BLaER1 treated with 17β-estradiol and CSF1 and Interleukin-3, amounts not matched to agents 10 nM and 100 nM (cell line): ENCODE data around the gene CCR3.

Source experiments
- H3K27ac ChIP-seq, 11 experiments: shearing (Covaris generic); formaldehyde crosslinking; 2 replicates each; pipeline ENCODE4 v1.8.1; 2022
- H3K27me3 ChIP-seq, 11 experiments: shearing (Covaris generic); formaldehyde crosslinking; 2 replicates each; pipeline ENCODE4 v1.8.1; 2022
- H3K36me3 ChIP-seq, 11 experiments: shearing (Covaris generic); formaldehyde crosslinking; 2 replicates each; pipeline ENCODE4 v1.8.1; 2022
- H3K4me1 ChIP-seq, 10 experiments: shearing (Covaris generic); formaldehyde crosslinking; 2 replicates each; pipeline ENCODE4 v1.8.1; 2022
- H3K4me2 ChIP-seq, 11 experiments: shearing (Covaris generic); formaldehyde crosslinking; 2 replicates each; pipeline ENCODE4 v1.8.1; 2022
- H3K4me3 ChIP-seq, 10 experiments: shearing (Covaris generic); formaldehyde crosslinking; 2 replicates each; pipeline ENCODE4 v1.8.1; 2022
- H3K9ac ChIP-seq, 11 experiments: shearing (Covaris generic); formaldehyde crosslinking; 2 replicates each; pipeline ENCODE4 v1.8.1; 2022
- H3K9me3 ChIP-seq, 11 experiments: shearing (Covaris generic); formaldehyde crosslinking; replicated peaks in 1 of 11; 2 replicates each; pipeline ENCODE4 v1.8.1; 2022
- H4K20me1 ChIP-seq, 11 experiments: shearing (Covaris generic); formaldehyde crosslinking; 2 replicates each; pipeline ENCODE4 v1.8.1; 2022
- Cebpa-rat ChIP-seq, 11 experiments: shearing (Covaris generic); IDR thresholded peaks; 2 replicates each; pipeline ENCODE4 v1.8.1; 2022

The CCR3 gene

GRCh38 chr3:46222435-46223161 lies 19.7 kb upstream of the CCR3 start:
- Histone ChIP-seq H3K4me2 (peak overlapping the region; percentile 57 to 94 (median 77)), H3K4me3 (0 out of 20 replicates have a peak overlapping the region, but pooled peaks of 1 of the 10 experiments have one; percentile 2), H3K36me3 (no peaks in the 10 kb centered on the region), H3K4me1 (peaks cover 27 to 71% (median 53%) of the 10 kb centered on the region in 10 experiments), H3K27ac (peak overlapping the region; percentile 5 to 92 (median 80); a peak in 19 of 22 replicates), H3K27me3 (no peaks in the 10 kb centered on the region), H4K20me1 (no peaks in the 10 kb centered on the region), H3K9me3 (peaks cover 13 to 44% (median 26%) of the 10 kb centered on the region in 11 experiments; a peak in 19 of 22 replicates), H3K9ac (peak overlapping the region in 9 of 11 experiments; percentile 14 to 78 (median 65); a peak in 15 of 22 replicates)
- TF ChIP-seq Cebpa-rat (IDR thresholded peaks at IDR 0.05), result peak in 2 of 11 experiments; percentile 24 to 77; a peak in 4 of 22 replicates

DNA sequence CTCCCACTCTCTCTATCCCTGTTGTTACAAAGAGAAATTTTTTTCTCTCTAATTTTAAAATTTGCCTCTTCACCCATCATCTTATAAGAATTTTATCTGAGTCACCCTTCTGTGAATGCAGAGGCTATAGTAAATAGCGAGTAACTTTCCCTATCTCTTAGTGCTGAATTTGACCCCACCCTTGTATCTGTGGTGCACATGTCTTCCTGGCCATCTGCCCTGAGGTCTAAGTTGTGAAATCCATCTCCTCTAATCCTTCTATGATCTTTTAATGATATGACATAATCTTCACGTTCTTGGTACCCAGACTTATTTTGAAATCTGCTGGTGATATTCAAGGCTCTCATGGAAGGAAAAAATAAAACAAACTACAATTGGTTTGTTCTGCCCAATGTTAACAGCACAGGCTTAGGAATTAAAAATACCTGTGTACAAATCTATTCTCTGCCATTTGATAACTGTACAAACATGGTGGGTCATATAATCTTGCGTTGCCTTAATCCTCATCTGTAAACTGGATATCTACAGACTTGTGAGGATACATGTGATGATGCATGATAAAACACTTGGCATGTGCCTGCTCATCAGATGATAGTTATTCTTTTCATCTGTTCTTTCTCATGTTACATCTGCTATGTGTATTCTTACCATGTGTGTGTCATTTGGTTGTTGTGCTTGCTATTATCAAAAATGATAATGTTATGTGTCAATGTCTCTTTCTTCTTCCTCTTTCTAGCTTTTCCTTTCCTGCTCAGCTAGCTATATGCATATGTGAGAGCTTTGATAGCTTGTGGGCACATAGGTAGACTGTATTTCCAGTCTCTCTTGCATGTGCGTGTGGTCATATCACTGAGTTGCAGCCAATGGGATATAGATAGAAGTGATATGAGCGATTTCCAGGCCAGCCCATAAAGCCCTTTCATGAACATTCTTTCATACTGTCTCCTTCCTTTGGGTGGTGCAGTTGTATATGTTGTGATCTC lies 13.7 kb upstream of the CCR3 start:
- H3K4me1 ChIP-seq, result peaks cover 13 to 85% (median 53%) of the 10 kb centered on the region in 10 experiments; a peak in 19 of 20 replicates
- H3K9ac ChIP-seq, result peak overlapping the region in 9 of 11 experiments; percentile 20 to 76 (median 66); a peak in 15 of 22 replicates
- peaks cover 0 to 20% (median 13%) of the 10 kb centered on the region in 11 experiments; a peak in 17 of 22 replicates for H3K9me3 ChIP-seq
- H3K36me3 ChIP-seq, result no peaks in the 10 kb centered on the region
- peak overlapping the region; percentile 13 to 83 (median 67); a peak in 20 of 22 replicates for H3K4me2 ChIP-seq
- peak in 6 of 11 experiments; percentile 40 to 87 (median 54); a peak in 7 of 22 replicates for TF ChIP-seq Cebpa-rat (IDR thresholded peaks at IDR 0.05)
- no peaks in the 10 kb centered on the region for H4K20me1 ChIP-seq
- H3K27me3 ChIP-seq, result no peaks in the 10 kb centered on the region
- H3K27ac ChIP-seq, result peak overlapping the region in 10 of 11 experiments; percentile 49 to 86 (median 82); a peak in 21 of 22 replicates
- peak overlapping the region in 1 of 10 experiments; percentile 17; a peak in 1 of 20 replicates for H3K4me3 ChIP-seq

- TF ChIP-seq Cebpa-rat (IDR thresholded peaks at IDR 0.05), result no peak
- Histone ChIP-seq H3K4me2 (0 out of 22 replicates have a peak overlapping the region, but pooled peaks of 1 of the 11 experiments have one; percentile 72), H3K27me3 (no peaks in the 10 kb centered on the region), H3K4me1 (peaks cover 17 to 69% (median 49%) of the 10 kb centered on the region in 10 experiments), H3K36me3 (no peaks in the 10 kb centered on the region), H3K4me3 (no peak overlapping the region), H3K9me3 (peaks cover 0 to 7% (median 7%) of the 10 kb centered on the region in 11 experiments; a peak in 17 of 22 replicates), H4K20me1 (no peaks in the 10 kb centered on the region), H3K27ac (peak overlapping the region in 3 of 11 experiments; percentile 9 to 86 (median 86); a peak in 3 of 22 replicates), H3K9ac (no peak overlapping the region)
Measured at GRCh38 chr3:46231323-46231722, 10.9 kb upstream of the CCR3 start.

DNA sequence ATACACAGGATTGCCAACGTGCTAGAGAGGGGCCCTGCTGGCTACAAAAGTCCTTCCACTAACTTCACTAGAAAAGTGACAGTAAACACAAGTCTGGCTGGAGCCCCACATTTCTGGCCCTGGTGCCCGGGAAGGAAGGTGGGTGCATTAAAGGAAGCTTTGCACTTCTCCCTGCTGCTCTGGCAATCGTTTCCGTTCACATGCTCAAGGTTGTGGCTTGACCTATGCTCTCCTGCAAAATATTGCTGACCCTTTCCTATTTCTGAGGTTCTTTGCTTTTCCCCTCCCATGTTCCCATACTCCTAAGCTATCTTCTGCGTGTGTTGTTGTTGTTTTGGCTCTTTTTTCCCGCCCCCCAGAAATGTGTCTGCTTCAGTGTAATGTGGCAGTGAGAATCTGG lies 9.1 kb upstream of the CCR3 start:
- Histone ChIP-seq H3K27me3 (no peaks in the 10 kb centered on the region), H3K4me3 (no peak overlapping the region), H3K9ac (no peak overlapping the region), H3K4me1 (peaks cover 11 to 56% (median 35%) of the 10 kb centered on the region in 10 experiments), H4K20me1 (no peaks in the 10 kb centered on the region), H3K36me3 (no peaks in the 10 kb centered on the region), H3K27ac (no peak overlapping the region), H3K4me2 (peak overlapping the region in 1 of 11 experiments; percentile 13; a peak in 1 of 22 replicates), H3K9me3 (no peaks in the 10 kb centered on the region; a peak in 1 of 22 replicates)
- TF ChIP-seq Cebpa-rat (IDR thresholded peaks at IDR 0.05), result no peak

GRCh38 chr3:46235425-46235824 lies 6.8 kb upstream of the CCR3 start:
- peak overlapping the region in 3 of 11 experiments; percentile 69 to 72 (median 69); a peak in 7 of 22 replicates for H3K4me2 ChIP-seq
- H3K4me1 ChIP-seq, result peaks cover 7 to 43% (median 16%) of the 10 kb centered on the region in 10 experiments; a peak in 19 of 20 replicates
- TF ChIP-seq Cebpa-rat (IDR thresholded peaks at IDR 0.05), result no peak
- no peak overlapping the region for H3K27ac ChIP-seq
- H4K20me1 ChIP-seq, result no peaks in the 10 kb centered on the region
- H3K9ac ChIP-seq, result no peak overlapping the region
- H3K27me3 ChIP-seq, result no peaks in the 10 kb centered on the region
- no peaks in the 10 kb centered on the region; a peak in 1 of 22 replicates for H3K9me3 ChIP-seq
- no peak overlapping the region for H3K4me3 ChIP-seq
- H3K36me3 ChIP-seq, result no peaks in the 10 kb centered on the region

DNA sequence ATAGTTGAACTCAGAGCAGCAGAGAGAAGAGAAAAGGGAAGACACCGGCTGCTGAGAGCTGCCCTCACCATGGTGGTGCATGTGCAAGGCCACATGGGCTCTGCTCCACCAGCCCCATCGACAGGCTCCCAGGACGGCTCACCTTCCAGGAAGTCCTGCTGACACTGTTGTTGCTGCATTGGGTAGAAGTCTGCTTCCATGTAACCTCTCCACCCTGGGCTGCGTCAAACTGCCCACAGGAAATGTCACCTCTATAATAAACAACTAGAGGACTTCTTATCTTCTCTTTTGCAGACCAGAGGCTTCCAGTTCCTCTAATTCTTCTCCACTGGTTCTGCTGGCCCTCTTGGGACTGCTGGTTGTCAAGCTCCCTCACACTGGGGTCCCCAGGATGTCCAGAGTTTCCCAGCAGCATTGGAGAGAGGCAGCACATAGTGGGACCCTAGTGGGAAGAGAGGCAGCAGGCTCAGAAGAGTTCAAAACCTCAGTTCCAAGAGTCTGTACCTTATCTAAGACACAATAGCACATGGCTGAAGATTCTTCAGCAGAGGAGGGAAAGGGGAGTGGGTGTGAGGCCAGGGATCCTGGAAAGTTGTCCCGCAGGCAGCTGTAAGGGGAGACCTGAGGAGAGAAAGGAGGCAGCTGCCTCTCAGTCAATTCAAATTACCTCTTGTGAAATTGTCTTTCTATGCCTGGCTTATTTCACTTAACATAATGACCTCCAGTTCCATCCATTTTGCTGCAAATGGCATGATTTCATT lies 5.8 kb upstream of the CCR3 start:
- Histone ChIP-seq H3K27ac (peak overlapping the region in 2 of 11 experiments; percentile 6 to 17; a peak in 4 of 22 replicates), H3K9me3 (no peaks in the 10 kb centered on the region; a peak in 1 of 22 replicates), H3K4me3 (no peak overlapping the region), H3K9ac (no peak overlapping the region), H3K4me1 (peaks cover 7 to 38% (median 12%) of the 10 kb centered on the region in 10 experiments; a peak in 19 of 20 replicates), H3K4me2 (peak overlapping the region; percentile 14 to 79 (median 54); a peak in 20 of 22 replicates), H3K36me3 (no peaks in the 10 kb centered on the region), H4K20me1 (no peaks in the 10 kb centered on the region), H3K27me3 (no peaks in the 10 kb centered on the region)
- no peak for TF ChIP-seq Cebpa-rat (IDR thresholded peaks at IDR 0.05)

- Histone ChIP-seq H3K9ac (no peak overlapping the region), H3K4me3 (no peak overlapping the region), H3K27ac (no peak overlapping the region), H4K20me1 (no peaks in the 10 kb centered on the region), H3K4me1 (peaks cover 7 to 49% (median 17%) of the 10 kb centered on the region in 10 experiments; a peak in 19 of 20 replicates), H3K4me2 (no peak overlapping the region), H3K36me3 (no peaks in the 10 kb centered on the region), H3K9me3 (no peaks in the 10 kb centered on the region), H3K27me3 (no peaks in the 10 kb centered on the region)
- no peak for TF ChIP-seq Cebpa-rat (IDR thresholded peaks at IDR 0.05)
Measured at GRCh38 chr3:46238386-46238785, 3.9 kb upstream of the CCR3 start.
